Stomach (tissue), 9 donors: ENCODE data around the gene NYAP1. TPM values are rescaled to one million over a fixed set of nuclear protein-coding genes. Genes with fewer than 3 reads are reported as not detected.
A peak's percentile ranks its signal among the peaks of the same experiment; 100 is the strongest.

Experiments
- DNase-seq, 2 donors: peaks; one replicate each; pipeline versions ENCODE4 v3.0.0 to v3.0.0-alpha.2; 2013 to 2019
- H3K27ac ChIP-seq, 5 donors: fragments of 200-600 bp in 4 of 5; sonication (generic) in 4 of 5; one replicate each; pipeline ENCODE4 v1.5.1; 2013 to 2019; ENCODE audit warnings: mild to moderate bottlenecking in 1 of 5, moderate library complexity in 1 of 5
- H3K27me3 ChIP-seq, 3 donors: fragments of 200-600 bp; sonication (generic); one replicate each; pipeline ENCODE4 v1.5.1; 2017 to 2019; ENCODE audit warnings: mixed run types in 1 of 3
- H3K36me3 ChIP-seq, 4 donors: fragments of 200-600 bp; sonication (generic); 1 replicate in 3 of 4; 2 replicates in 1 of 4; pipeline ENCODE4 v1.5.1; 2016 to 2019
- H3K4me1 ChIP-seq, 4 donors: fragments of 200-600 bp; sonication (generic); one replicate each; pipeline ENCODE4 v1.5.1; 2016 to 2019
- H3K4me3 ChIP-seq, 4 donors: fragments of 200-600 bp; sonication (generic) in 3 of 4; one replicate each; pipeline ENCODE4 v1.5.1; 2016 to 2019; ENCODE audit warnings: mild to moderate bottlenecking in 1 of 4
- H3K9me3 ChIP-seq, 4 donors: fragments of 200-600 bp; sonication (generic); one replicate each; pipeline ENCODE4 v1.5.1; 2016 to 2019
- EP300 ChIP-seq: sonication (generic); formaldehyde crosslinking; IDR thresholded peaks from one replicate; pipeline ENCODE4 v1.6.1; 2017; ENCODE audit warnings: antibody characterized with exemption
- POLR2A ChIP-seq, 4 donors: fragments of 450-650 bp; IDR thresholded peaks; one replicate each; pipeline ENCODE4 v1.6.1; 2016; ENCODE audit warnings: antibody characterized with exemption in 4 of 4, control low read depth in 2 of 4, mild to moderate bottlenecking in 1 of 4, moderate library complexity in 1 of 4
- POLR2AphosphoS5 ChIP-seq, 3 donors: sonication (generic); formaldehyde crosslinking; IDR thresholded peaks; one replicate each; pipeline ENCODE4 v1.6.1; 2016; ENCODE audit warnings: antibody characterized with exemption in 3 of 3
- WGBS, 5 donors: extraction: QIAGEN DNeasy Blood & Tissue Kit in 3 of 5; methylation state at CpG; one replicate each; pipeline versions ENCODE4 v1.1.5 to v1.1.7; 2013 to 2018; 5-methylcytosine and 5-hydroxymethylcytosine counted together
- intact Hi-C: fragments of 100-400 bp; cut with DNase I; formaldehyde crosslinking; loops from one replicate; pipeline ENCODE4 v1.15.1; 2023; ENCODE audit warnings: low total_unique reads
- polyA plus RNA-seq, 3 donors: library from polyadenylated mRNA; stranded (reverse); fragments of 200-250 nt; gene quantifications; one replicate each; pipeline ENCODE4 v1.2.3, GENCODE V29; 2013
- total RNA-seq, 5 donors: library from RNA; depleted of rRNA; stranded (reverse); fragments of >200 nt; gene quantifications; one replicate each; pipeline versions ENCODE4 v1.1.0 to v1.2.3, GENCODE V29; 2014 to 2016
- TF ChIP-seq, protein P1 (sequence below), 7 experiments: fragments of 450-650 bp in 4 of 7; fragments of 200-600 bp in 3 of 7; sonication (generic) in 3 of 7; IDR thresholded peaks; one replicate each; pipeline ENCODE4 v1.5.1; 2016 to 2019; ENCODE audit warnings: antibody characterized with exemption in 7 of 7, control low read depth in 2 of 7, mild to moderate bottlenecking in 1 of 7
- donor health status: healthy with polysubstance abuse.
- donor health status: Bipolar disorder and iron deficiency.
- donor health status: healthy.

Gene NYAP1
- total and polyA plus RNA-seq, 8 donors: 0.48 to 0.75 (median 0.73) TPM; not detected in 5

GRCh38 chr7:100466653-100467605 lies 16.8 kb upstream of the NYAP1 start:
- TF ChIP-seq, protein P1, sequence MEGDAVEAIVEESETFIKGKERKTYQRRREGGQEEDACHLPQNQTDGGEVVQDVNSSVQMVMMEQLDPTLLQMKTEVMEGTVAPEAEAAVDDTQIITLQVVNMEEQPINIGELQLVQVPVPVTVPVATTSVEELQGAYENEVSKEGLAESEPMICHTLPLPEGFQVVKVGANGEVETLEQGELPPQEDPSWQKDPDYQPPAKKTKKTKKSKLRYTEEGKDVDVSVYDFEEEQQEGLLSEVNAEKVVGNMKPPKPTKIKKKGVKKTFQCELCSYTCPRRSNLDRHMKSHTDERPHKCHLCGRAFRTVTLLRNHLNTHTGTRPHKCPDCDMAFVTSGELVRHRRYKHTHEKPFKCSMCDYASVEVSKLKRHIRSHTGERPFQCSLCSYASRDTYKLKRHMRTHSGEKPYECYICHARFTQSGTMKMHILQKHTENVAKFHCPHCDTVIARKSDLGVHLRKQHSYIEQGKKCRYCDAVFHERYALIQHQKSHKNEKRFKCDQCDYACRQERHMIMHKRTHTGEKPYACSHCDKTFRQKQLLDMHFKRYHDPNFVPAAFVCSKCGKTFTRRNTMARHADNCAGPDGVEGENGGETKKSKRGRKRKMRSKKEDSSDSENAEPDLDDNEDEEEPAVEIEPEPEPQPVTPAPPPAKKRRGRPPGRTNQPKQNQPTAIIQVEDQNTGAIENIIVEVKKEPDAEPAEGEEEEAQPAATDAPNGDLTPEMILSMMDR (IDR thresholded peaks at IDR 0.05): no peak
- TF ChIP-seq POLR2AphosphoS5 (IDR thresholded peaks at IDR 0.05) (no peak), EP300 (no peak), POLR2A (IDR thresholded peaks at IDR 0.05) (no peak)

DNA sequence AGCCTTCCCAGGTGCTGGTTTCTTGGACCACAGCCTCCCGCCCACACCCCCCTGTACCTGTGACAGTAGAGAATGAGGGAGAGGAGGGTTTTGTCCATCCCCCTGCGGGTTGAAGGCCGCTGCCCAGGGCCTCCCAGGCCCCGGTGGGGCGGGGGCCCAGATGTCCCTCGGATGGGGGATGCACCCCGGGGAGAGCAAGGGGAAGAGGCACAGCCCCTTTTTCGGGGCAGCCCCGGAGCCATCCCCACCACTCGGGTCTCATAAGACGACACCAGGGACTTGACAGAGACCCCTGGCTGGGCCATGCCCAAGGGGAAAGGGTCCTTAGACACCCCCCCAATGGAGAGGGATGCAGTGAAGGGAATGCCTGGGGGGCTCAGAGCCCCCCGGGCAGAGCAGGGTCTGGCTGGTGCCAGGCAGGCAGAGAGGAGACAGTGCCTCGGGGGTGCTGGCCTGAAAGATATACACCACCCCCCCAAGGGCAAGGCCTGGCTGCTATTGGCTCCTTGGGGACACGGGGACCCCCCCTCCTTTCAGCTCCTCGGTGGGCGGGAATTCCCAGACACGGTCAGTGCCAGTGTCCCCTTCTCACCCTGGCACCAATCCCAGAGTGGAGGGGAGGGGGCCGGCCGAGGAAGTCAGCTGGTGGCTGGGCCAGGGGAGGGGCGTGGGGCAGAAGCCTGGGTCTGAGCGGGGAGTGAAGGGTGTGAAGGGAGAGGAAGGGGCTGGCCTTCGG lies 15.9 kb upstream of the NYAP1 start:
- H3K4me1 ChIP-seq: peaks cover 27 to 66% (median 49%) of the 10 kb centered on the region in 4 donors
- peak overlapping the region in 3 of 5 donors; percentile 19 to 74 (median 51) for H3K27ac ChIP-seq
- H3K27me3 ChIP-seq: no peaks in the 10 kb centered on the region
- peak overlapping the region in 1 of 4 donors; percentile 9 for H3K4me3 ChIP-seq
- no peaks in the 10 kb centered on the region for H3K9me3 ChIP-seq
- intact Hi-C loops: no loop called here
- TF ChIP-seq, protein P1 (IDR thresholded peaks at IDR 0.05): no peak
- TF ChIP-seq POLR2A (IDR thresholded peaks at IDR 0.05): no peak
- no peak for TF ChIP-seq POLR2AphosphoS5 (IDR thresholded peaks at IDR 0.05)
- H3K36me3 ChIP-seq: peaks cover 12 to 69% (median 58%) of the 10 kb centered on the region in 4 donors
- peak in 1 of 2 donors; percentile 69 for DNase-seq
- WGBS, 5 donors: 52 to 74% (median 59%) methylated on average over 11 to 22 of the region's 22 CpGs

More at GRCh38 chr7:100466653-100467605, 16.8 kb upstream of the NYAP1 start:
- peaks cover 19 to 57% (median 41%) of the 10 kb centered on the region in 4 donors for H3K4me1 ChIP-seq
- no peaks in the 10 kb centered on the region for H3K9me3 ChIP-seq
- intact Hi-C loops: no loop called here
- no peaks in the 10 kb centered on the region for H3K27me3 ChIP-seq
- H3K36me3 ChIP-seq: peaks cover 10 to 65% (median 52%) of the 10 kb centered on the region in 4 donors
- DNase-seq: no peak
- 67 to 78% (median 71%) methylated on average over 30 to 32 of the region's 32 CpGs for WGBS, 5 donors
- peak overlapping the region in 2 of 4 donors; percentile 9 to 15 for H3K4me3 ChIP-seq
- H3K27ac ChIP-seq: peak overlapping the region in 4 of 5 donors; percentile 41 to 74 (median 54)

- intact Hi-C loops: loop anchor here (5.0 to 10.0 kb wide), 2 partner anchors 93 to 205 kb away; partner anchors contain the start of gene GNB2
- Histone ChIP-seq H3K36me3 (peaks cover 21 to 79% (median 68%) of the 10 kb centered on the region in 4 donors), H3K27ac (peak overlapping the region; percentile 37 to 75 (median 53)), H3K4me1 (peaks cover 39 to 82% (median 63%) of the 10 kb centered on the region in 4 donors), H3K4me3 (no peak overlapping the region), H3K9me3 (no peaks in the 10 kb centered on the region), H3K27me3 (no peaks in the 10 kb centered on the region)
- DNase-seq: peak; percentile 93 to 94
- WGBS, 5 donors: 22 to 28% (median 24%) methylated on average over 10 to 13 of the region's 13 CpGs
- TF ChIP-seq, protein P1 (IDR thresholded peaks at IDR 0.05): peak in 6 of 7 experiments; percentile 95 to 97 (median 96)
- TF ChIP-seq EP300 (no peak), POLR2AphosphoS5 (IDR thresholded peaks at IDR 0.05) (peak in 1 of 3 donors; percentile 31), POLR2A (IDR thresholded peaks at IDR 0.05) (no peak)
These were observed 14.3 kb upstream of the NYAP1 start for GRCh38 chr7:100469227-100470044.
